ENCODE results near the gene CEL.
A peak's percentile ranks its signal among the peaks of the same experiment; 100 is the strongest.

Gene CEL

DNA sequence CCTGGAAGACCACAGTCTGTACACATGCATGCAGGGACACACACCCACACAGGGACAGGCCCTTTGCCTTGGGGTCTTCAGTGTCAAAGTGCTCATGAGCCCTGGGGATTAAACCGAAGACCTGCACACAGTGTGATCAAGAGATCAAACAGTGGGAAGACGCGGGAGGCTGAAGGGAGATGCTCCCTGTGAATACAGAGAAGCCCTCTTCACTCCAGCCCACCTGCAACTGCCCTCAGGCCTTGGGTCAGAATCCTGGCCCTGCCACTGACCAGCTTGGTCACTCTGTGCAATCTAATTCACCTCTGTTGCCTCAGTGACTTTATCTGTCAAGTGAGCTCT lies 56.4 kb downstream of the CEL start:
- H2AFZ ChIP-seq (ENCODE audit: low read depth, low read length), result no peak overlapping the region
- H3K27ac ChIP-seq (ENCODE audit: low read length), result no peak overlapping the region
- H3K4me1 ChIP-seq (ENCODE audit: low read length), result peaks cover 51% of the 10 kb centered on the region
- no peak overlapping the region for H3K9ac ChIP-seq (ENCODE audit: low read length)
- no peaks in the 10 kb centered on the region for H3K27me3 ChIP-seq (ENCODE audit: low read depth, low read length)
- no peaks in the 10 kb centered on the region for H3K9me3 ChIP-seq (ENCODE audit: insufficient read depth, low read length)
- TF ChIP-seq EZH2phosphoT487 (IDR thresholded peaks at IDR 0.05; ENCODE audit: low read depth), result no peak
- TF ChIP-seq, protein P1, sequence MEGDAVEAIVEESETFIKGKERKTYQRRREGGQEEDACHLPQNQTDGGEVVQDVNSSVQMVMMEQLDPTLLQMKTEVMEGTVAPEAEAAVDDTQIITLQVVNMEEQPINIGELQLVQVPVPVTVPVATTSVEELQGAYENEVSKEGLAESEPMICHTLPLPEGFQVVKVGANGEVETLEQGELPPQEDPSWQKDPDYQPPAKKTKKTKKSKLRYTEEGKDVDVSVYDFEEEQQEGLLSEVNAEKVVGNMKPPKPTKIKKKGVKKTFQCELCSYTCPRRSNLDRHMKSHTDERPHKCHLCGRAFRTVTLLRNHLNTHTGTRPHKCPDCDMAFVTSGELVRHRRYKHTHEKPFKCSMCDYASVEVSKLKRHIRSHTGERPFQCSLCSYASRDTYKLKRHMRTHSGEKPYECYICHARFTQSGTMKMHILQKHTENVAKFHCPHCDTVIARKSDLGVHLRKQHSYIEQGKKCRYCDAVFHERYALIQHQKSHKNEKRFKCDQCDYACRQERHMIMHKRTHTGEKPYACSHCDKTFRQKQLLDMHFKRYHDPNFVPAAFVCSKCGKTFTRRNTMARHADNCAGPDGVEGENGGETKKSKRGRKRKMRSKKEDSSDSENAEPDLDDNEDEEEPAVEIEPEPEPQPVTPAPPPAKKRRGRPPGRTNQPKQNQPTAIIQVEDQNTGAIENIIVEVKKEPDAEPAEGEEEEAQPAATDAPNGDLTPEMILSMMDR (IDR thresholded peaks at IDR 0.05; ENCODE audit: low read depth, low read length), result no peak
- no peak overlapping the region for H3K4me2 ChIP-seq (ENCODE audit: low read length)
- H3K4me3 ChIP-seq (ENCODE audit: low read length), result no peak overlapping the region
- no peaks in the 10 kb centered on the region for H3K36me3 ChIP-seq (replicated peaks; ENCODE audit: low read depth, low read length)
- no peaks in the 10 kb centered on the region; the same call in 1 of the 2 replicates for H3K79me2 ChIP-seq (ENCODE audit: low read length)
- H4K20me1 ChIP-seq (ENCODE audit: insufficient read depth, low read length), result peaks cover 38% of the 10 kb centered on the region

GRCh38 chr9:133118568-133118967 lies 56.8 kb downstream of the CEL start:
- Histone ChIP-seq H3K9ac (ENCODE audit: low read length) (no peak overlapping the region), H3K36me3 (replicated peaks; ENCODE audit: low read depth, low read length) (no peaks in the 10 kb centered on the region), H3K4me3 (ENCODE audit: low read length) (no peak overlapping the region), H3K4me2 (ENCODE audit: low read length) (no peak overlapping the region), H3K79me2 (ENCODE audit: low read length) (no peaks in the 10 kb centered on the region; the same call in 1 of the 2 replicates), H4K20me1 (ENCODE audit: insufficient read depth, low read length) (peaks cover 38% of the 10 kb centered on the region), H2AFZ (ENCODE audit: low read depth, low read length) (no peak overlapping the region), H3K4me1 (ENCODE audit: low read length) (peaks cover 50% of the 10 kb centered on the region), H3K9me3 (ENCODE audit: insufficient read depth, low read length) (no peaks in the 10 kb centered on the region), H3K27me3 (ENCODE audit: low read depth, low read length) (no peaks in the 10 kb centered on the region), H3K27ac (ENCODE audit: low read length) (no peak overlapping the region)
- TF ChIP-seq EZH2phosphoT487 (IDR thresholded peaks at IDR 0.05; ENCODE audit: low read depth), result no peak
- TF ChIP-seq, protein P1 (IDR thresholded peaks at IDR 0.05; ENCODE audit: low read depth, low read length), result no peak

DNA sequence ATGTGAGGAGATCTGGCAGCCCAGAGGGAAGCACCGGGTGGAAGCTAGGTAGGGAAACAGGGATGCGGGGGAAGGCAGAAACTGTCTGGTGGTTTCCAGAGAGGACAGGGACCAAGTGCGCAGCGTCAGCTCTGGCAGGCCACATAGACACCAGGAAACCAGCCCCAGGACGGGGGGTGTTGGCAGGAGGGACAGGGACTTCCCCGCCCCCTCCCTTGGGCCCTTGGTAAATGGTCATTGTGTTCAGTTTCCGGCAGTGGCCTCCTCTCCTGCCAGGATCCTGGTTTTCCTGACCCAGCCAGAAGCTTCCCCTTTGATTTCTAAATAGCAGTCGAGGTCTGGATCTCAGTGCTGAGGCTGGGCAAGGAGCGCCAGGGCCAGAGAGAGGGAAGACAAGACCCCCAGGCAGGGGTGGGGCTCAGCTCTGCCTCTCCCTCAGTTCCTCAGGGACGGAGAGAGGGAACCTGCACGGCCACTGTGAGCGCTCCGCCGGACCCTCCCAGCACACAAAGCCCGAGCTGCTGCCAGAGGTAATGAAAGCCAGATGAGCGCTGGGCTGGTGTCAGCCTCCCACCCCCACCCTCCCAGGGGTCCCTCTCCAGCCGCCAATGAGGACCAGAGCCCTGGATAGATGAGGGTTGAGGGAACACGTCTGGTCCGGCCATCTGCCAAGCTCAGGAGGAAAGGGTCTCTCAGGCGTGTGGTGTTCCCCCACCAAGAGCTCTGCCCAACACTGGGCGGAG lies 57.5 kb downstream of the CEL start:
- peaks cover 42% of the 10 kb centered on the region for H4K20me1 ChIP-seq (ENCODE audit: insufficient read depth, low read length)
- no peaks in the 10 kb centered on the region for H3K27me3 ChIP-seq (ENCODE audit: low read depth, low read length)
- H3K27ac ChIP-seq (ENCODE audit: low read length), result no peak overlapping the region
- peaks cover 48% of the 10 kb centered on the region for H3K4me1 ChIP-seq (ENCODE audit: low read length)
- peaks cover 3% of the 10 kb centered on the region for H3K79me2 ChIP-seq (ENCODE audit: low read length)
- TF ChIP-seq EZH2phosphoT487 (IDR thresholded peaks at IDR 0.05; ENCODE audit: low read depth), result no peak
- TF ChIP-seq, protein P1 (IDR thresholded peaks at IDR 0.05; ENCODE audit: low read depth, low read length), result no peak
- H3K9ac ChIP-seq (ENCODE audit: low read length), result no peak overlapping the region
- no peaks in the 10 kb centered on the region for H3K36me3 ChIP-seq (replicated peaks; ENCODE audit: low read depth, low read length)
- H2AFZ ChIP-seq (ENCODE audit: low read depth, low read length), result no peak overlapping the region
- peak overlapping the region; percentile 98 for H3K4me2 ChIP-seq (ENCODE audit: low read length)
- H3K9me3 ChIP-seq (ENCODE audit: insufficient read depth, low read length), result no peaks in the 10 kb centered on the region
- H3K4me3 ChIP-seq (ENCODE audit: low read length), result peak overlapping the region; percentile 90; the same call in 1 of the 2 replicates

- peaks cover 49% of the 10 kb centered on the region for H4K20me1 ChIP-seq (ENCODE audit: insufficient read depth, low read length)
- TF ChIP-seq, protein P1 (IDR thresholded peaks at IDR 0.05; ENCODE audit: low read depth, low read length), result no peak
- TF ChIP-seq EZH2phosphoT487 (IDR thresholded peaks at IDR 0.05; ENCODE audit: low read depth), result no peak
- no peak overlapping the region for H3K27ac ChIP-seq (ENCODE audit: low read length)
Observed at GRCh38 chr9:133119846-133120500, 58.2 kb downstream of the CEL start.

More at GRCh38 chr9:133119846-133120500, 58.2 kb downstream of the CEL start:
- H3K9me3 ChIP-seq (ENCODE audit: insufficient read depth, low read length), result no peaks in the 10 kb centered on the region
- H3K9ac ChIP-seq (ENCODE audit: low read length), result peak overlapping the region; percentile 71; the same call in 1 of the 2 replicates
- no peaks in the 10 kb centered on the region for H3K36me3 ChIP-seq (replicated peaks; ENCODE audit: low read depth, low read length)
- H3K4me2 ChIP-seq (ENCODE audit: low read length), result peak overlapping the region; percentile 98
- no peak overlapping the region for H2AFZ ChIP-seq (ENCODE audit: low read depth, low read length)
- peaks cover 41% of the 10 kb centered on the region for H3K4me1 ChIP-seq (ENCODE audit: low read length)
- no peaks in the 10 kb centered on the region for H3K27me3 ChIP-seq (ENCODE audit: low read depth, low read length)
- peak overlapping the region; percentile 90 for H3K4me3 ChIP-seq (ENCODE audit: low read length)
- H3K79me2 ChIP-seq (ENCODE audit: low read length), result peaks cover 8% of the 10 kb centered on the region
